OCI-LY3 (cell line): Measurements from ENCODE around the gene C21orf91.

Experiments
- H2AFZ ChIP-seq: fragments of 200-600, 300-600 bp; shearing (Covaris generic); 2 replicates; pipeline ENCODE4 v1.6.0; 2014; ENCODE audit warnings: antibody characterized with exemption, low read depth, low read length
- H3K27ac ChIP-seq: fragments of 200-600, 300-600 bp; sonication (generic); 2 replicates; pipeline ENCODE4 v1.5.1; 2014; ENCODE audit warnings: mild to moderate bottlenecking, low read length, moderate library complexity, mixed read lengths
- H3K27me3 ChIP-seq: fragments of 200-600, 300-600 bp; sonication (generic); 2 replicates; pipeline ENCODE4 v1.6.1; 2014; ENCODE audit warnings: low read depth, low read length, mixed read lengths
- H3K36me3 ChIP-seq: fragments of 200-600, 300-600 bp; sonication (generic); replicated peaks from 2 replicates; pipeline ENCODE3; 2014; ENCODE audit warnings: low read depth, low read length, mixed read lengths
- H3K4me1 ChIP-seq: fragments of 300-600, 200-600 bp; sonication (generic); 2 replicates; pipeline ENCODE4 v1.6.1; 2014; ENCODE audit warnings: low read length, mixed read lengths
- H3K4me2 ChIP-seq: fragments of 200-600, 300-600 bp; sonication (generic); 2 replicates; pipeline ENCODE4 v1.6.1; 2014; ENCODE audit warnings: low read length, mixed read lengths
- H3K4me3 ChIP-seq: fragments of 300-600, 200-600 bp; sonication (generic); 2 replicates; pipeline ENCODE4 v1.5.1; 2014; ENCODE audit warnings: antibody characterized with exemption, mild to moderate bottlenecking, low read length, moderate library complexity
- H3K79me2 ChIP-seq: fragments of 300-600, 200-600 bp; shearing (Covaris generic); 2 replicates; pipeline ENCODE4 v1.6.1; 2014; ENCODE audit warnings: mild to moderate bottlenecking, low read length, mixed read lengths
- H3K9ac ChIP-seq: fragments of 300-600, 200-600 bp; shearing (Covaris generic); 2 replicates; pipeline ENCODE4 v1.6.0; 2014; ENCODE audit warnings: mild to moderate bottlenecking, low read length, moderate library complexity
- H3K9me3 ChIP-seq: fragments of 200-600, 300-600 bp; shearing (Covaris generic); 2 replicates; pipeline ENCODE4 v1.6.1; 2014; ENCODE audit warnings: low read length, mixed read lengths; ENCODE audit not compliant: insufficient read depth
- H4K20me1 ChIP-seq: fragments of 200-600, 300-600 bp; sonication (generic); 2 replicates; pipeline ENCODE4 v1.6.1; 2016; ENCODE audit warnings: low read length, mixed read lengths; ENCODE audit not compliant: insufficient read depth
- CTCF ChIP-seq: fragments of 200-600, 300-600 bp; sonication (generic); IDR thresholded peaks from 2 replicates; pipeline ENCODE4 v1.5.1; 2014; ENCODE audit warnings: antibody characterized with exemption, low read length, low read depth
- EZH2phosphoT487 ChIP-seq: fragments of 200-600 bp; shearing (Covaris generic); IDR thresholded peaks from 2 replicates; pipeline ENCODE4 v1.6.1; 2018; ENCODE audit warnings: antibody characterized with exemption, mixed run types, low read depth

The C21orf91 gene

DNA sequence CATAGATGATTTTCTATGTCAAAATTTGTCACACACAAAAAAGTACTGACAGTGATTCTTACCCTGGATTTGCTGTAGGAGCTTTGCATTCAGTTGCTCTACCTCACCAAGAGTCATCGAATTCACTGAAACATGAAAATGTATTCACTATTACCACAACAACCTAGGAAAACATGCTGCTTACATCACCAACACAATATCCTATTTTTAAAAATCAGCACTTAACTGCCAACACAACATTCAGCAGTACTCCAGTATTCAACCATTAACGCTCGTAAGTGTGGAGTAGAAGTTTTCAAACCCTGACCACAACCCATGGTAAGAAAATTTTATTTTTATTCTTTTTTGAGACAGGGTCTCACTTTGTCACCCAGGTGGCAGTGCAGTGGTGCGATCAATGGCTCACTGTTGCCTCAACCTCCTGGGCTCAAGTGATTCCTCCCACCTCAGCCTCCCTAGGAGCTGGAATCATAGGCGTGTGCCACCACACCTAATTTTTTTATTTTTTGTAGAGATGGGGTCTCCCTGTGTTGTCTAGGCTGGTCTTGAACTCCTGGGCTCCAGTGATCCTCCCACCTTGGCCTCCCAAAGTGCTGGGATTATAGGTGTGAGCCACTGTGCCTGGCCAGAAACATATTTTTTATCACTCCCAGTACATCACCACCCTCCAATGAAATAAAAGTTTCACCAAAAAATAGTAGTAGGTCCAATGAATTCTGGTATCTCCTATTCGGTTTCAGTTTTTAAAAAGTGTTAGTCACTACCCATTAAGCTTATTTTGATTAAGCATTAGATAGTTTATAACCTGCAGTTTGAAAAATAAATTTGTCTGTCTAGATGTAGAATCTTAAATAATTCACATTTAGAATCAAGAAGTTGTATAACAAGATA is 23.8 kb downstream of the C21orf91 start:
- no peaks in the 10 kb centered on the region for H3K27me3 ChIP-seq
- H3K4me1 ChIP-seq = peaks cover 17% of the 10 kb centered on the region
- H3K36me3 ChIP-seq = peaks cover 18% of the 10 kb centered on the region
- no peak overlapping the region for H3K27ac ChIP-seq
- no peak for TF ChIP-seq CTCF
- no peak for TF ChIP-seq EZH2phosphoT487
- no peak overlapping the region for H3K4me3 ChIP-seq
- no peak overlapping the region for H3K4me2 ChIP-seq
- no peaks in the 10 kb centered on the region for H4K20me1 ChIP-seq
- no peak overlapping the region for H3K9ac ChIP-seq
- no peaks in the 10 kb centered on the region for H3K9me3 ChIP-seq
- H3K79me2 ChIP-seq = peaks cover 14% of the 10 kb centered on the region
- no peak overlapping the region for H2AFZ ChIP-seq

DNA sequence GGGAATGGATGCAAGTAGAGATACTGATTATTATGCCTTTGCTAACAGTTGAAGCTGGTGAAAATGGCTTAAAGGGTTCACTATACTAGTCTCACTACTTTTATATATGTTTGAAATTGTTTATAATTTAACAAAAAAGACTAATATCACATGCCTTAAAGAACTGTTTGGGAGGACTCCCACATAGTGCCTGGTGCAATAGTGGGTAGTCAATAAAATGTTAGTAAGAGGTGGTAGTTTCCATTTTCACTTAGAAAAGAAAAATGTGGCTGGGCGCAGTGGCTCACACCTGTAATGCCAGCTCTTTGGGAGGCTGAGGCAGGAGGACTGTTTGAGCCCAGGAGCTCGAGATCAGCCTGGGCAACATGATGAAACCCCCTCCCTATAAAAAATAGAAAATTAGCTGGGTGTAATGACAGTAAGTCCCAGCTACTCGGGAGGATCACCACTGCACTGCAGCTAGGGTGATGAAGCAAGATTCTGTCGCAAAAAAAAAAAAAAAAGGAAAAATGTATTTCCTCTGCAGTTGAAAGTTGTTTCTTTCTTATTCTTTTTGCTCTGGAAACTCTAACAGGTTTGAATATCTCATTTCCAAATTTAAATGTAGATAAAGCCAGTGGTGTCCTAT is 24.5 kb downstream of the C21orf91 start:
- no peak overlapping the region for H3K4me3 ChIP-seq
- no peaks in the 10 kb centered on the region for H3K27me3 ChIP-seq
- H3K9me3 ChIP-seq = no peaks in the 10 kb centered on the region
- no peak overlapping the region for H3K9ac ChIP-seq
- peaks cover 21% of the 10 kb centered on the region for H3K4me1 ChIP-seq
- H3K27ac ChIP-seq = no peak overlapping the region; the same call in 1 of the 2 replicates
- peak overlapping the region; percentile 75; the same call in 1 of the 2 replicates for H3K4me2 ChIP-seq
- TF ChIP-seq EZH2phosphoT487 (no peak), CTCF (no peak)
- no peaks in the 10 kb centered on the region for H4K20me1 ChIP-seq
- peaks cover 14% of the 10 kb centered on the region for H3K79me2 ChIP-seq
- no peak overlapping the region for H2AFZ ChIP-seq
- H3K36me3 ChIP-seq = peaks cover 18% of the 10 kb centered on the region

DNA sequence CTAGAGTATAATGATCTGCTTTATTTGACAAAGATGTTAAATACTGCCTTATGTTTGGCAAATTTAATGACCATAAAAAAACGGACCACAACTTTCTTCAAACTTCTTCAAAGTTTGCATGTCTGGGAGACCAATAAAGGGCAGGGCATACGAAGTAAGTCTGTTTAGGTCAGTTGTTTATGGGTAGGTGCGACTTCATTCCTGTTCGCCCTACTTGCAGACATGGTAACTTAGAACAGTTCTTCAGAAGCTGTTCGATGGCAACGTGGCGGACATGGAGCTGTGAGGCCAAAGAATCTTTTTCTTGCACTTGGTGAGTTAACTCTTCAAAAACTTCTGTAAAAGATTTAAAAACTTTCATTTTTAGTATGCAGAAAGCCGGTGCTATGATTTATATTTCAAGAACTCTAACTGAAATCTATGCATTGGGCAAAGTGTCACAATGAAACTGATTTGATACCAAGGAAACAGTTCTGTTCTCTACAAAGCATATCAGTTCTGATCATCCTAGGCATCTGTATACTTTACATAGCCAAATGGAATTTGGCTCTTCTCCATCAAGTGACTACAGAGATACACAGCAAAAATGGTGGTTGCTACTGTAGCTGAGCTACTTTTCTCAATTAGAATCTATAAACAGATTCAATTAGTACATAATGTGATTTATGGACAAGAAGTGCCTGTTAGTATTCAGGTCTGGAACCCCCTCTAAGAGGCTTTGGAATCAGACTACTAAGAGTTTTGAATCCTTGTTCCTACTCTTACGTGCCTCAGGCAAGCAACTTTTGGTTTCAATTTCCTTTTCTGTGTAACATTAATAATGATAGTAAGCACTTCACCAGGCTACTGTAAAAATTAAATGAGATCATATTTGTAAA is 25.7 kb downstream of the C21orf91 start:
- Histone ChIP-seq H3K9me3 (no peaks in the 10 kb centered on the region), H3K27ac (peak overlapping the region; percentile 63), H3K4me3 (peak overlapping the region; percentile 61), H3K4me1 (peaks cover 28% of the 10 kb centered on the region), H3K9ac (peak overlapping the region; percentile 44; the same call in 1 of the 2 replicates), H3K27me3 (no peaks in the 10 kb centered on the region), H4K20me1 (no peaks in the 10 kb centered on the region), H2AFZ (no peak overlapping the region), H3K36me3 (peaks cover 18% of the 10 kb centered on the region), H3K4me2 (peak overlapping the region; percentile 75), H3K79me2 (peaks cover 5% of the 10 kb centered on the region; the same call in 1 of the 2 replicates)
- TF ChIP-seq EZH2phosphoT487 (no peak), CTCF (no peak)
